ENCODE measurements around the gene NPAP1.
"Not testable (repeated sequence)": the region's sequence is repeated elsewhere in the genome, so short reads cannot be mapped to it uniquely, and the experiment has no call there.

NPAP1 gene

GRCh38 chr15:24675332-24676144 lies at the start of gene NPAP1:
Gene NPAP1 (plus strand): TSS chr15:24675775. CDS start chr15:24675868, 93 bp downstream.
- H3K27me3 ChIP-seq (ENCODE audit: low read depth, low read length) = no peaks in the 10 kb centered on the region
- H3K27ac ChIP-seq (ENCODE audit: low read length) = no peak within 1 kb of the TSS
- no peaks in the 10 kb centered on the region for H3K36me3 ChIP-seq (ENCODE audit: control insufficient read depth in 1 of 2, insufficient read depth in 2 of 2, low read length in 2 of 2)
- H3K9me3 ChIP-seq (ENCODE audit: control insufficient read depth in 1 of 2, low read length in 2 of 2) = peaks cover 0 to 9% of the 10 kb centered on the region in 2 donors
- H3K4me1 ChIP-seq (ENCODE audit: control insufficient read depth in 1 of 2, insufficient read depth in 2 of 2, low read length in 2 of 2) = no peaks in the 10 kb centered on the region
- peak within 1 kb of the TSS in 1 of 2 donors; percentile 17 for H3K4me3 ChIP-seq (ENCODE audit: low read depth in 1 of 2, low read length in 2 of 2)

GRCh38 chr15:24627443-24627842 lies 48.1 kb upstream of the NPAP1 start:
- Histone ChIP-seq H3K4me3 (ENCODE audit: low read depth in 1 of 2, low read length in 2 of 2) (no peak overlapping the region), H3K36me3 (ENCODE audit: control insufficient read depth in 1 of 2, insufficient read depth in 2 of 2, low read length in 2 of 2) (no peaks in the 10 kb centered on the region), H3K9me3 (ENCODE audit: control insufficient read depth in 1 of 2, low read length in 2 of 2) (peaks cover 3% of the 10 kb centered on the region in 2 donors), H3K27me3 (ENCODE audit: low read depth, low read length) (no peaks in the 10 kb centered on the region), H3K4me1 (ENCODE audit: control insufficient read depth in 1 of 2, insufficient read depth in 2 of 2, low read length in 2 of 2) (no peaks in the 10 kb centered on the region), H3K27ac (ENCODE audit: low read length) (no peak overlapping the region)

- peaks cover 3 to 14% of the 10 kb centered on the region in 2 donors for H3K9me3 ChIP-seq (ENCODE audit: control insufficient read depth in 1 of 2, low read length in 2 of 2)
- no peak overlapping the region for H3K27ac ChIP-seq (ENCODE audit: low read length)
- H3K4me3 ChIP-seq (ENCODE audit: low read depth in 1 of 2, low read length in 2 of 2) = peak overlapping the region in 1 of 2 donors; percentile 22
- no peaks in the 10 kb centered on the region for H3K36me3 ChIP-seq (ENCODE audit: control insufficient read depth in 1 of 2, insufficient read depth in 2 of 2, low read length in 2 of 2)
- no peaks in the 10 kb centered on the region for H3K27me3 ChIP-seq (ENCODE audit: low read depth, low read length)
- no peaks in the 10 kb centered on the region for H3K4me1 ChIP-seq (ENCODE audit: control insufficient read depth in 1 of 2, insufficient read depth in 2 of 2, low read length in 2 of 2)
Measured at GRCh38 chr15:24633082-24633481, 42.5 kb upstream of the NPAP1 start.

GRCh38 chr15:24639412-24639811 lies 36.2 kb upstream of the NPAP1 start:
- H3K9me3 ChIP-seq (ENCODE audit: control insufficient read depth in 1 of 2, low read length in 2 of 2); H3K4me1 ChIP-seq (ENCODE audit: control insufficient read depth in 1 of 2, insufficient read depth in 2 of 2, low read length in 2 of 2); H3K4me3 ChIP-seq (ENCODE audit: low read depth in 1 of 2, low read length in 2 of 2); H3K27ac ChIP-seq (ENCODE audit: low read length); H3K36me3 ChIP-seq (ENCODE audit: control insufficient read depth in 1 of 2, insufficient read depth in 2 of 2, low read length in 2 of 2); H3K27me3 ChIP-seq (ENCODE audit: low read depth, low read length): not testable (repeated sequence)

- H3K4me3 ChIP-seq (ENCODE audit: low read depth in 1 of 2, low read length in 2 of 2) = no peak overlapping the region
- no peak overlapping the region for H3K27ac ChIP-seq (ENCODE audit: low read length)
- no peaks in the 10 kb centered on the region for H3K27me3 ChIP-seq (ENCODE audit: low read depth, low read length)
- H3K9me3 ChIP-seq (ENCODE audit: control insufficient read depth in 1 of 2, low read length in 2 of 2) = no peaks in the 10 kb centered on the region
- no peaks in the 10 kb centered on the region for H3K36me3 ChIP-seq (ENCODE audit: control insufficient read depth in 1 of 2, insufficient read depth in 2 of 2, low read length in 2 of 2)
- H3K4me1 ChIP-seq (ENCODE audit: control insufficient read depth in 1 of 2, insufficient read depth in 2 of 2, low read length in 2 of 2) = no peaks in the 10 kb centered on the region
Measured at GRCh38 chr15:24645627-24646026, 29.9 kb upstream of the NPAP1 start.

- no peaks in the 10 kb centered on the region for H3K9me3 ChIP-seq (ENCODE audit: control insufficient read depth in 1 of 2, low read length in 2 of 2)
- no peaks in the 10 kb centered on the region for H3K27me3 ChIP-seq (ENCODE audit: low read depth, low read length)
- H3K4me1 ChIP-seq (ENCODE audit: control insufficient read depth in 1 of 2, insufficient read depth in 2 of 2, low read length in 2 of 2) = no peaks in the 10 kb centered on the region
- H3K27ac ChIP-seq (ENCODE audit: low read length) = no peak overlapping the region
- H3K36me3 ChIP-seq (ENCODE audit: control insufficient read depth in 1 of 2, insufficient read depth in 2 of 2, low read length in 2 of 2) = no peaks in the 10 kb centered on the region
- no peak overlapping the region for H3K4me3 ChIP-seq (ENCODE audit: low read depth in 1 of 2, low read length in 2 of 2)
Measured at GRCh38 chr15:24659622-24660021, 16.0 kb upstream of the NPAP1 start.

- Histone ChIP-seq H3K9me3 (ENCODE audit: control insufficient read depth in 1 of 2, low read length in 2 of 2) (peaks cover 0 to 3% of the 10 kb centered on the region in 2 donors), H3K27me3 (ENCODE audit: low read depth, low read length) (no peaks in the 10 kb centered on the region), H3K36me3 (ENCODE audit: control insufficient read depth in 1 of 2, insufficient read depth in 2 of 2, low read length in 2 of 2) (no peaks in the 10 kb centered on the region), H3K27ac (ENCODE audit: low read length) (no peak overlapping the region), H3K4me3 (ENCODE audit: low read depth in 1 of 2, low read length in 2 of 2) (no peak overlapping the region), H3K4me1 (ENCODE audit: control insufficient read depth in 1 of 2, insufficient read depth in 2 of 2, low read length in 2 of 2) (no peaks in the 10 kb centered on the region)
Measured at GRCh38 chr15:24662991-24663390, 12.6 kb upstream of the NPAP1 start.

- Histone ChIP-seq H3K4me3 (ENCODE audit: low read depth in 1 of 2, low read length in 2 of 2) (peak overlapping the region in 1 of 2 donors; percentile 17), H3K9me3 (ENCODE audit: control insufficient read depth in 1 of 2, low read length in 2 of 2) (peaks cover 0 to 9% of the 10 kb centered on the region in 2 donors), H3K27ac (ENCODE audit: low read length) (no peak overlapping the region), H3K4me1 (ENCODE audit: control insufficient read depth in 1 of 2, insufficient read depth in 2 of 2, low read length in 2 of 2) (no peaks in the 10 kb centered on the region), H3K36me3 (ENCODE audit: control insufficient read depth in 1 of 2, insufficient read depth in 2 of 2, low read length in 2 of 2) (no peaks in the 10 kb centered on the region), H3K27me3 (ENCODE audit: low read depth, low read length) (no peaks in the 10 kb centered on the region)
Measured at GRCh38 chr15:24676431-24676830, 856 bp downstream of the NPAP1 start.

- peaks cover 0 to 9% of the 10 kb centered on the region in 2 donors for H3K9me3 ChIP-seq (ENCODE audit: control insufficient read depth in 1 of 2, low read length in 2 of 2)
- no peak overlapping the region for H3K27ac ChIP-seq (ENCODE audit: low read length)
- H3K4me1 ChIP-seq (ENCODE audit: control insufficient read depth in 1 of 2, insufficient read depth in 2 of 2, low read length in 2 of 2) = no peaks in the 10 kb centered on the region
- no peak overlapping the region for H3K4me3 ChIP-seq (ENCODE audit: low read depth in 1 of 2, low read length in 2 of 2)
- no peaks in the 10 kb centered on the region for H3K36me3 ChIP-seq (ENCODE audit: control insufficient read depth in 1 of 2, insufficient read depth in 2 of 2, low read length in 2 of 2)
- no peaks in the 10 kb centered on the region for H3K27me3 ChIP-seq (ENCODE audit: low read depth, low read length)
Measured at GRCh38 chr15:24678485-24678884, 2.9 kb downstream of the NPAP1 start.

- no peaks in the 10 kb centered on the region for H3K4me1 ChIP-seq (ENCODE audit: control insufficient read depth in 1 of 2, insufficient read depth in 2 of 2, low read length in 2 of 2)
- H3K27ac ChIP-seq (ENCODE audit: low read length) = no peak overlapping the region
- no peaks in the 10 kb centered on the region for H3K27me3 ChIP-seq (ENCODE audit: low read depth, low read length)
- H3K4me3 ChIP-seq (ENCODE audit: low read depth in 1 of 2, low read length in 2 of 2) = no peak overlapping the region
- no peaks in the 10 kb centered on the region for H3K9me3 ChIP-seq (ENCODE audit: control insufficient read depth in 1 of 2, low read length in 2 of 2)
- no peaks in the 10 kb centered on the region for H3K36me3 ChIP-seq (ENCODE audit: control insufficient read depth in 1 of 2, insufficient read depth in 2 of 2, low read length in 2 of 2)
Measured at GRCh38 chr15:24682002-24682401, 6.4 kb downstream of the NPAP1 start.

- H3K9me3 ChIP-seq (ENCODE audit: control insufficient read depth in 1 of 2, low read length in 2 of 2); H3K4me1 ChIP-seq (ENCODE audit: control insufficient read depth in 1 of 2, insufficient read depth in 2 of 2, low read length in 2 of 2); H3K27ac ChIP-seq (ENCODE audit: low read length); H3K4me3 ChIP-seq (ENCODE audit: low read depth in 1 of 2, low read length in 2 of 2); H3K27me3 ChIP-seq (ENCODE audit: low read depth, low read length); H3K36me3 ChIP-seq (ENCODE audit: control insufficient read depth in 1 of 2, insufficient read depth in 2 of 2, low read length in 2 of 2): not testable (repeated sequence)
Measured at GRCh38 chr15:24682905-24683304, 7.3 kb downstream of the NPAP1 start.

- H3K27ac ChIP-seq (ENCODE audit: low read length) = no peak overlapping the region
- no peaks in the 10 kb centered on the region for H3K9me3 ChIP-seq (ENCODE audit: control insufficient read depth in 1 of 2, low read length in 2 of 2)
- H3K4me3 ChIP-seq (ENCODE audit: low read depth in 1 of 2, low read length in 2 of 2) = no peak overlapping the region
- no peaks in the 10 kb centered on the region for H3K36me3 ChIP-seq (ENCODE audit: control insufficient read depth in 1 of 2, insufficient read depth in 2 of 2, low read length in 2 of 2)
- H3K4me1 ChIP-seq (ENCODE audit: control insufficient read depth in 1 of 2, insufficient read depth in 2 of 2, low read length in 2 of 2) = no peaks in the 10 kb centered on the region
- no peaks in the 10 kb centered on the region for H3K27me3 ChIP-seq (ENCODE audit: low read depth, low read length)
Measured at GRCh38 chr15:24683736-24684135, 8.2 kb downstream of the NPAP1 start.
